Stimulated activated naive B cell treated with anti-CD40 and anti-IgM and Interleukin-4, amounts not matched to agents 10 μg/mL and 1 μg/mL and 100 μg/mL, for 72 hours (primary cell): ENCODE data around the gene KCNK3.

Experiments used
- ATAC-seq, 2 donors: fragments of 150-1000 bp; cut with Tn5 transposase; replicated peaks; 2 replicates each; pipeline ENCODE4 v1.10.0; 2021; ENCODE audit warnings: moderate library complexity in 1 of 2
- DNase-seq: peaks from one replicate; pipeline ENCODE4 v3.0.0; 2021
- H3K27ac Mint-ChIP-seq: one replicate; pipeline ENCODE4 v1.8.0; 2022; ENCODE audit warnings: mild to moderate bottlenecking, mixed read lengths
- H3K27me3 Mint-ChIP-seq, 2 donors: one replicate each; pipeline ENCODE4 v1.8.0; 2022; ENCODE audit warnings: mixed read lengths in 2 of 2
- H3K36me3 Mint-ChIP-seq, 2 donors: one replicate each; pipeline ENCODE4 v1.8.0; 2022; ENCODE audit warnings: mixed read lengths in 2 of 2, mild to moderate bottlenecking in 1 of 2
- H3K4me1 Mint-ChIP-seq, 2 donors: one replicate each; pipeline ENCODE4 v1.8.0; 2022; ENCODE audit warnings: mixed read lengths in 2 of 2, mild to moderate bottlenecking in 1 of 2
- H3K4me3 Mint-ChIP-seq, 2 donors: one replicate each; pipeline ENCODE4 v1.8.0; 2022; ENCODE audit warnings: mild to moderate bottlenecking in 2 of 2, mixed read lengths in 2 of 2, moderate library complexity in 1 of 2
- H3K9me3 Mint-ChIP-seq, 2 donors: one replicate each; pipeline ENCODE4 v1.8.0; 2022; ENCODE audit warnings: mixed read lengths in 2 of 2, mild to moderate bottlenecking in 1 of 2

KCNK3 gene

GRCh38 chr2:26672112-26672817, 20.3 kb upstream of the KCNK3 start:
- H3K36me3 Mint-ChIP-seq = no peaks in the 10 kb centered on the region
- no peaks in the 10 kb centered on the region for H3K4me1 Mint-ChIP-seq
- H3K27ac Mint-ChIP-seq = no peak overlapping the region
- DNase-seq (no peak), ATAC-seq (no peak)
- H3K27me3 Mint-ChIP-seq = peaks cover 43 to 53% of the 10 kb centered on the region in 2 donors
- H3K9me3 Mint-ChIP-seq = no peaks in the 10 kb centered on the region
- no peak overlapping the region for H3K4me3 Mint-ChIP-seq

GRCh38 chr2:26672818-26673393, 19.6 kb upstream of the KCNK3 start:
- Mint-ChIP-seq H3K27ac (no peak overlapping the region), H3K4me1 (no peaks in the 10 kb centered on the region), H3K9me3 (peaks cover 0 to 3% of the 10 kb centered on the region in 2 donors), H3K27me3 (peaks cover 41 to 47% of the 10 kb centered on the region in 2 donors), H3K4me3 (no peak overlapping the region), H3K36me3 (no peaks in the 10 kb centered on the region)
- ATAC-seq (no peak), DNase-seq (no peak)

- Mint-ChIP-seq H3K27ac (no peak overlapping the region), H3K4me3 (no peak overlapping the region), H3K9me3 (peaks cover 0 to 3% of the 10 kb centered on the region in 2 donors), H3K27me3 (peaks cover 35 to 37% of the 10 kb centered on the region in 2 donors), H3K4me1 (no peaks in the 10 kb centered on the region), H3K36me3 (no peaks in the 10 kb centered on the region)
- DNase-seq = no peak
- ATAC-seq = no peak
Observed at GRCh38 chr2:26674002-26674751, 18.3 kb upstream of the KCNK3 start.

- no peaks in the 10 kb centered on the region for H3K4me1 Mint-ChIP-seq
- peaks cover 0 to 3% of the 10 kb centered on the region in 2 donors for H3K9me3 Mint-ChIP-seq
Observed at GRCh38 chr2:26674771-26675170, 17.8 kb upstream of the KCNK3 start.

GRCh38 chr2:26675651-26676255, 16.8 kb upstream of the KCNK3 start:
- peaks cover 23 to 26% of the 10 kb centered on the region in 2 donors for H3K27me3 Mint-ChIP-seq
- peaks cover 0 to 3% of the 10 kb centered on the region in 2 donors for H3K9me3 Mint-ChIP-seq
- H3K4me1 Mint-ChIP-seq = no peaks in the 10 kb centered on the region
- no peak overlapping the region for H3K27ac Mint-ChIP-seq
- no peak for DNase-seq
- no peak for ATAC-seq
- H3K4me3 Mint-ChIP-seq = no peak overlapping the region
- H3K36me3 Mint-ChIP-seq = no peaks in the 10 kb centered on the region

More at GRCh38 chr2:26674771-26675170, 17.8 kb upstream of the KCNK3 start:
- DNase-seq (no peak), ATAC-seq (no peak)
- no peak overlapping the region for H3K27ac Mint-ChIP-seq
- H3K36me3 Mint-ChIP-seq = no peaks in the 10 kb centered on the region
- H3K4me3 Mint-ChIP-seq = no peak overlapping the region
- H3K27me3 Mint-ChIP-seq = peaks cover 33 to 36% of the 10 kb centered on the region in 2 donors

- peaks cover 20 to 21% of the 10 kb centered on the region in 2 donors for H3K27me3 Mint-ChIP-seq
- no peaks in the 10 kb centered on the region for H3K36me3 Mint-ChIP-seq
- no peak overlapping the region for H3K27ac Mint-ChIP-seq
- peaks cover 0 to 3% of the 10 kb centered on the region in 2 donors for H3K9me3 Mint-ChIP-seq
- H3K4me1 Mint-ChIP-seq = peaks cover 0 to 2% of the 10 kb centered on the region in 2 donors
- no peak overlapping the region for H3K4me3 Mint-ChIP-seq
- ATAC-seq = no peak
- no peak for DNase-seq
Observed at GRCh38 chr2:26678035-26678434, 14.5 kb upstream of the KCNK3 start.

GRCh38 chr2:26679867-26680266, 12.7 kb upstream of the KCNK3 start:
- DNase-seq = no peak
- no peak for ATAC-seq
- peaks cover 0 to 3% of the 10 kb centered on the region in 2 donors for H3K9me3 Mint-ChIP-seq
- peaks cover 17 to 18% of the 10 kb centered on the region in 2 donors for H3K27me3 Mint-ChIP-seq
- H3K4me1 Mint-ChIP-seq = peaks cover 0 to 2% of the 10 kb centered on the region in 2 donors
- H3K36me3 Mint-ChIP-seq = no peaks in the 10 kb centered on the region
- no peak overlapping the region for H3K27ac Mint-ChIP-seq
- no peak overlapping the region for H3K4me3 Mint-ChIP-seq

GRCh38 chr2:26681656-26682055, 10.9 kb upstream of the KCNK3 start:
- no peak for ATAC-seq
- Mint-ChIP-seq H3K9me3 (peaks cover 0 to 3% of the 10 kb centered on the region in 2 donors), H3K27me3 (peaks cover 31% of the 10 kb centered on the region in 2 donors), H3K27ac (no peak overlapping the region), H3K4me3 (no peak overlapping the region), H3K4me1 (peaks cover 0 to 2% of the 10 kb centered on the region in 2 donors), H3K36me3 (no peaks in the 10 kb centered on the region)
- DNase-seq = no peak

GRCh38 chr2:26682155-26682554, 10.4 kb upstream of the KCNK3 start:
- H3K27me3 Mint-ChIP-seq = peaks cover 36% of the 10 kb centered on the region in 2 donors
- no peak overlapping the region for H3K4me3 Mint-ChIP-seq
- H3K4me1 Mint-ChIP-seq = peaks cover 0 to 2% of the 10 kb centered on the region in 2 donors
- no peaks in the 10 kb centered on the region for H3K36me3 Mint-ChIP-seq
- no peak for ATAC-seq
- no peak for DNase-seq
- H3K9me3 Mint-ChIP-seq = peaks cover 0 to 3% of the 10 kb centered on the region in 2 donors
- H3K27ac Mint-ChIP-seq = no peak overlapping the region

- DNase-seq = no peak
- no peaks in the 10 kb centered on the region for H3K36me3 Mint-ChIP-seq
- ATAC-seq = no peak
- H3K27me3 Mint-ChIP-seq = peaks cover 47 to 50% of the 10 kb centered on the region in 2 donors
- no peak overlapping the region for H3K4me3 Mint-ChIP-seq
- peaks cover 0 to 2% of the 10 kb centered on the region in 2 donors for H3K4me1 Mint-ChIP-seq
- H3K9me3 Mint-ChIP-seq = no peaks in the 10 kb centered on the region
- H3K27ac Mint-ChIP-seq = no peak overlapping the region
Observed at GRCh38 chr2:26683583-26683982, 8.9 kb upstream of the KCNK3 start.

GRCh38 chr2:26685341-26685740, 7.2 kb upstream of the KCNK3 start:
- Mint-ChIP-seq H3K9me3 (no peaks in the 10 kb centered on the region), H3K27ac (no peak overlapping the region), H3K4me3 (no peak overlapping the region), H3K36me3 (no peaks in the 10 kb centered on the region), H3K27me3 (peaks cover 51 to 60% of the 10 kb centered on the region in 2 donors), H3K4me1 (peaks cover 0 to 2% of the 10 kb centered on the region in 2 donors)
- no peak for ATAC-seq
- no peak for DNase-seq

GRCh38 chr2:26685989-26686839, 6.3 kb upstream of the KCNK3 start:
- DNase-seq (no peak), ATAC-seq (no peak)
- H3K4me3 Mint-ChIP-seq = no peak overlapping the region
- no peak overlapping the region for H3K27ac Mint-ChIP-seq
- H3K4me1 Mint-ChIP-seq = peaks cover 0 to 2% of the 10 kb centered on the region in 2 donors
- H3K27me3 Mint-ChIP-seq = peaks cover 55 to 64% of the 10 kb centered on the region in 2 donors
- no peaks in the 10 kb centered on the region for H3K36me3 Mint-ChIP-seq
- H3K9me3 Mint-ChIP-seq = no peaks in the 10 kb centered on the region

GRCh38 chr2:26687328-26687727, 5.2 kb upstream of the KCNK3 start:
- DNase-seq (no peak), ATAC-seq (no peak)
- H3K4me3 Mint-ChIP-seq = no peak overlapping the region
- no peaks in the 10 kb centered on the region for H3K36me3 Mint-ChIP-seq
- no peaks in the 10 kb centered on the region for H3K9me3 Mint-ChIP-seq
- peaks cover 60 to 64% of the 10 kb centered on the region in 2 donors for H3K27me3 Mint-ChIP-seq
- H3K27ac Mint-ChIP-seq = no peak overlapping the region
- peaks cover 4 to 5% of the 10 kb centered on the region in 2 donors for H3K4me1 Mint-ChIP-seq
